Activated naive CD8-positive, alpha-beta T cell treated with anti-CD3 and anti-CD28 coated beads, Interleukin-2, amount 10 ng/mL, durations not matched to agents 7 days and 5 days (primary cell): ENCODE data around the gene CPED1. TPM values are rescaled to one million over a fixed set of nuclear protein-coding genes. Genes with fewer than 3 reads are reported as not detected.
"Not testable (repeated sequence)": the region's sequence is repeated elsewhere in the genome, so short reads cannot be mapped to it uniquely, and the experiment has no call there.

Experiments
- ATAC-seq: fragments of 150-1000 bp; cut with Tn5 transposase; one replicate; pipeline ENCODE4 v1.10.0; 2021; ENCODE audit warnings: low read depth, moderate library complexity
- POLR2A ChIA-PET: fragments of 350-600 bp; sonication (Branson Sonifier 250); formaldehyde crosslinking; loops from one replicate; lab custom pipeline; 2021; ENCODE audit warnings: antibody characterized with exemption; lab: Charles Lee
- DNase-seq: peaks from one replicate; pipeline ENCODE4 v3.0.0; 2021
- H3K27ac Mint-ChIP-seq: one replicate; pipeline ENCODE4 v1.8.0; 2022; ENCODE audit warnings: mild to moderate bottlenecking, mixed read lengths
- H3K27me3 Mint-ChIP-seq: one replicate; pipeline ENCODE4 v1.8.0; 2022; ENCODE audit warnings: mild to moderate bottlenecking, moderate library complexity, mixed read lengths
- H3K36me3 Mint-ChIP-seq: one replicate; pipeline ENCODE4 v1.8.0; 2021; ENCODE audit warnings: mild to moderate bottlenecking, mixed read lengths
- H3K4me1 Mint-ChIP-seq: one replicate; pipeline ENCODE4 v1.8.0; 2021; ENCODE audit warnings: mixed read lengths
- H3K4me3 Mint-ChIP-seq: one replicate; pipeline ENCODE4 v1.8.0; 2022; ENCODE audit warnings: mild to moderate bottlenecking, moderate library complexity, mixed read lengths
- H3K9me3 Mint-ChIP-seq: one replicate; pipeline ENCODE4 v1.8.0; 2021; ENCODE audit warnings: mixed read lengths
- total RNA-seq, 2 experiments: library from RNA; stranded (reverse); gene quantifications; one replicate each; pipeline ENCODE4 v1.2.3, GENCODE V29; 2021

The CPED1 gene
- total RNA-seq, 2 experiments from 2014 or later: not detected

DNA sequence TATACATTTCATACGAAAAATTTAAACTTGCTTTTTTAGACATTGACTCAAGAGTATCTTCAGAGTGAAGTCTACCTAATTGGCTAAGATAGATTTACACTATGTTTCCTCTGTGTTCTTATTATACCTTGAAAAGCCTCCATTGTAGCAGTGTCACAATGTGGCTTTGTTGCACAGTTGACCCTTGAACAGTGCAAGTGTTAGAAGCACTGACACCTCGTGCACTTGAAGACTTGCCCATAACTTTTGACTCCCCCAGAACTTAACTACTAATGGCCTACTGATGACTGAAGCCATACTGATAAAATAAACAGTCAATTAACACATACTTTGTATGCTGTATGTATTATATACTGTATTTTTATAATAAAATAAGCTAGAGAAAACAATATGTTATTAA lies 84.3 kb downstream of the CPED1 start:
- H3K4me1 Mint-ChIP-seq: no peaks in the 10 kb centered on the region
- H3K36me3 Mint-ChIP-seq: no peaks in the 10 kb centered on the region
- no peak for DNase-seq
- peaks cover 10% of the 10 kb centered on the region for H3K27me3 Mint-ChIP-seq
- no peaks in the 10 kb centered on the region for H3K9me3 Mint-ChIP-seq
- no peak overlapping the region for H3K4me3 Mint-ChIP-seq
- H3K27ac Mint-ChIP-seq: no peak overlapping the region
- no peak for ATAC-seq
- POLR2A ChIA-PET: no interaction called here

DNA sequence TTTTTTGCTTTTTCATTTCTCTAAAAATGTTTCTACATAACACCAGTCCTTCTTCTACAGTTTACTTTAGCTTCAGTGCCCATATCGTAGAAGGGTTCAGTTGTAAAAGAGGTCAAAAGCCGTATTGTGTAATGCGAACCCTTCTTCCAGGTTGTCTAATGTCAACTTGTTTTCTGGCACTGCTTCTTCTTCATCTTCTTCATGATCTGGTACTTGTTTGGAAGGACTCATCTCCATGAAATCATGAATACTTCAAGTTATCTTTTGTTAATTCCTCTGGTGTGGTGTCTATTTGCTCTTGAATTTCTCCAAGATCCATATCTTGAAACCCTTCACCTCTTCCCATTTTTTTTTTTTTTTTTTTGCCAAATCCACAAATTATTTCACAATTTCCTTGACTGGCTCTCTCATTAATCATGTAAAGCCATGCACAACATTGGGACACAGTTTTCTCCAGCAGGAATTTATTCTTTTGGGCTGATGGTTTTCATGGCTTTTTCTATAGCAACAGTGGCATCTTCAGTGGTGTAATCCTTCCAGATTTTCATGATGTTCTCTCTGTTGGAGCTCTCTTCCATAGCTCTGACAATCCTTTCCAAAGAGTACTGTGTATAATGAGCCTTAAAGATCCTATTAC lies 85.1 kb downstream of the CPED1 start:
- peaks cover 10% of the 10 kb centered on the region for H3K27me3 Mint-ChIP-seq
- ATAC-seq (no peak), DNase-seq (no peak)
- H3K9me3 Mint-ChIP-seq: no peaks in the 10 kb centered on the region
- H3K36me3 Mint-ChIP-seq: no peaks in the 10 kb centered on the region
- no peaks in the 10 kb centered on the region for H3K4me1 Mint-ChIP-seq
- no peak overlapping the region for H3K4me3 Mint-ChIP-seq
- POLR2A ChIA-PET: no interaction called here
- H3K27ac Mint-ChIP-seq: no peak overlapping the region

DNA sequence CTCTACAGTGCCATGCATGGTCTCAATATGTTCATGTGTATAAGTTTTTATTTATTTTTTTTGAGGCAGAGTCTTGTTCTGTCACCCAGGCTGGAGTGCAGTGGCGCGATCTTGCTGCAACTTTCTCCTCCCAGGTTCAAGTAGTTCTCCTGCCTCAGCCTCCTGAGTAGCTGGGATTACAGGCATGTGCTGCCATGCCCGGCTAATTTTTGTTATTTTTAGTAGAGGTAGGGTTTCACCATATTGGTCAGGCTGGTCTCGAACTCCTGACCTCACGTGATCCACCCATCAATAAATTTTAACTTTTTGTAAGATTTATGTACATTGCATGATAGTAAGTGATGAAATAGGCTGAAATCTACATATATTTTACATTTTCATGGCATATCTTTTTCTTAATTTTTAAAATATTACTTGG lies 86.9 kb downstream of the CPED1 start:
- H3K4me1 Mint-ChIP-seq, H3K27me3 Mint-ChIP-seq, DNase-seq, ATAC-seq, H3K9me3 Mint-ChIP-seq, POLR2A ChIA-PET, H3K27ac Mint-ChIP-seq, H3K36me3 Mint-ChIP-seq, H3K4me3 Mint-ChIP-seq: not testable (repeated sequence)

DNA sequence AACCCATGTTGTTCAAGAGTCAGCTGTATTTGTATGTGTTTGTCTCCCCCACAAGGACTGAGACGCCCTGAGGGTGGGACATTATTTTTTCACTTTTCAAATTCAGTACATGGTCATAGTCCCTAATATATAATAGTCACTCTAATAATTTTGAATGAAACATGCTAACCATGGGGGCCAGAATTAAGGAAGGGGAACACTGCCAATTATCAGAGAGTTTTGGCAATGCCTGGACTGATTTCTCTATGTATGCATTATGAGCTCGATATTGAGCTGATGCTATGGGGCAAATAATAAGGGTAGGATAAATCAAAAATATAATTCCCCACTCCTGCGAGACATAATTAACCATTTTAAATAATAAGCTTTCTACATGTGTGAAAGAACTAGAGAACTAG lies 87.4 kb downstream of the CPED1 start:
- POLR2A ChIA-PET: no interaction called here
- peaks cover 8% of the 10 kb centered on the region for H3K27me3 Mint-ChIP-seq
- H3K9me3 Mint-ChIP-seq: no peaks in the 10 kb centered on the region
- no peak for DNase-seq
- H3K4me3 Mint-ChIP-seq: no peak overlapping the region
- H3K4me1 Mint-ChIP-seq: no peaks in the 10 kb centered on the region
- H3K36me3 Mint-ChIP-seq: no peaks in the 10 kb centered on the region
- no peak overlapping the region for H3K27ac Mint-ChIP-seq
- no peak for ATAC-seq

DNA sequence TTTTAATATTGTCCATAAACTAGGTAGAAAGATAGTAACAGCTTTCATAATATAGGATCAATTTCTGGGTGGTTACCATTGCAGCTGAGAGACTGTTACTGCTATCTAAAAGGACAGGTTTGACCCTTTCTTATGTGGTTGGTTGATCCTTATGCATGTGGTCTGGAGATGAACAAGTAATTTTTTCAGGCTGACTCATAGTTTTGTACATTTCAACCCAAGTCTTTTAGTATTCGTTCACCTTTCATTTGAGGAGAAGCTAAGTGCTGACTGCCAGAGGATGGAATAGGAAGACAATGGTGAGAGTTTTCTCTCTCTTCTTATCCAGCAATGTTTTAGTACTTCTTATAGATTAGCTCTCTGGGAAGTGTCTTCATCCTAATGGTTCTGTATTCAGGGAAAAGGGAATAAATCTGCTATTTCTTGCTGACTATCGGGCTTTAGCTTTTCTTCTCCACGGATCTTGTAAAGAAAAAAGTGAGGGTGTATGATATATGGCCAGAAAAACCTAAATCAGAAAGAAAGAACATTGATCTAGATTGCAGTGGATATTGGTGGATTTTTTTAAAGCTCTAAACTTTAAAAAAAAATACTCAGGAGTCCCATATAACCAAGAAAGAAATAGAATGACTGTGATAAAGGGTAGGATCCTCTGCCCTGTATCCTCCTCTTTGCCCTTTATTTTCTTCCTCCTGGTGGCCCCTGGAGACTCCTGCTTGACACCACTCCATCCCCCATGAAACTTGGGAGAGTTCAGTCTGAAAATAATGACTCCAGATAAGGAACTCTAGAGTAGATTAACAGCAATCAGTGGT lies 88.0 kb downstream of the CPED1 start:
- Mint-ChIP-seq H3K27me3 (peaks cover 8% of the 10 kb centered on the region), H3K27ac (no peak overlapping the region), H3K9me3 (no peaks in the 10 kb centered on the region), H3K4me1 (no peaks in the 10 kb centered on the region), H3K36me3 (no peaks in the 10 kb centered on the region), H3K4me3 (no peak overlapping the region)
- no peak for DNase-seq
- POLR2A ChIA-PET: no interaction called here
- ATAC-seq: no peak

DNA sequence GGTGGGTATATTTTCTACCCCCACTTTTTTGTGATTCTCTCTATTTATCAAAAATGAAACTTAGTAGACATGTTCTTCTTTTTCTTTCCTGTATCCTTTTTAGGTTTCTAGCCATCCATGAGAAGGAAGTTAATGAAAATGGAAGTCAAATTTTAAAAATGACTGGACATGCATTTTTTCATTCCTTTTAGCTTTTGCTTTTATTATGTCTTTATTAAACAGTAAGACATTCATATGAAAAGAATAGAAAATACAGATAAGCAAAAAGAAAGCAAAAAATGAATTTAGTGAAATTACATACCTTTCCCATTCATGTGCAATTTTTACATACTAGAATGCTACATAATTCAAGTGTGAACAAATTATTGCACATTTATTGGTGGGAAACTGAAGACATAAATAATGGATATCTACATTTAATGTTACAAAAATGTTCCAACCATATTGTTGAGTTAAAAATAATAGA lies 88.7 kb downstream of the CPED1 start:
- Mint-ChIP-seq H3K27ac (no peak overlapping the region), H3K27me3 (peaks cover 8% of the 10 kb centered on the region), H3K9me3 (no peaks in the 10 kb centered on the region), H3K4me3 (no peak overlapping the region), H3K36me3 (no peaks in the 10 kb centered on the region), H3K4me1 (no peaks in the 10 kb centered on the region)
- POLR2A ChIA-PET: no interaction called here
- DNase-seq (no peak), ATAC-seq (no peak)

DNA sequence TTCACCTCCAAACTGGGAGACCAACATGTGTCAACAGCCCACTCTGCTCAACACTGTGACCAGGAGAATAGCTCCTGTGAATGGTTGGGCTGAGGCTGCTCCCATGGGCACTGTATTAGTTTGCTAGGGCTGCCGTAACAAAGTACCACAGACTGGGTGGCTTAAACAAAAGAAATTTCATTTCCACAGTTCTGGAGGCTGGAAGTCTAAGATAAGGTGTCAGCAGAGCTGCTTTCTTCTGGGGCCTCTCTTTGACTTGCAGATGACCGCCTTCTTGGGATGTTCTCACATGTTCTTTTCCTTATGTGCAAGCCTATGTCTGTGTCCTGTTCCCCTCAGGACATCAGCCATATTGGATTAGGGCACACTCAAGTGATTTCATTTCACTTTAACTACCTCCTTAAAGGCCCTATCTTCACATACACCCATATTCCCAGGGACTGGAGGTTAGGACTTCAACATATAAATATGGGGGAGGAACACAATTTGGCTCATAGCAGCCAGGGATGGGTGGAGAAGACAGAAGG lies 90.3 kb downstream of the CPED1 start:
- H3K27ac Mint-ChIP-seq: no peak overlapping the region
- POLR2A ChIA-PET: no interaction called here
- peaks cover 8% of the 10 kb centered on the region for H3K27me3 Mint-ChIP-seq
- no peak overlapping the region for H3K4me3 Mint-ChIP-seq
- ATAC-seq (no peak), DNase-seq (no peak)
- H3K4me1 Mint-ChIP-seq: no peaks in the 10 kb centered on the region
- no peaks in the 10 kb centered on the region for H3K36me3 Mint-ChIP-seq
- no peaks in the 10 kb centered on the region for H3K9me3 Mint-ChIP-seq

DNA sequence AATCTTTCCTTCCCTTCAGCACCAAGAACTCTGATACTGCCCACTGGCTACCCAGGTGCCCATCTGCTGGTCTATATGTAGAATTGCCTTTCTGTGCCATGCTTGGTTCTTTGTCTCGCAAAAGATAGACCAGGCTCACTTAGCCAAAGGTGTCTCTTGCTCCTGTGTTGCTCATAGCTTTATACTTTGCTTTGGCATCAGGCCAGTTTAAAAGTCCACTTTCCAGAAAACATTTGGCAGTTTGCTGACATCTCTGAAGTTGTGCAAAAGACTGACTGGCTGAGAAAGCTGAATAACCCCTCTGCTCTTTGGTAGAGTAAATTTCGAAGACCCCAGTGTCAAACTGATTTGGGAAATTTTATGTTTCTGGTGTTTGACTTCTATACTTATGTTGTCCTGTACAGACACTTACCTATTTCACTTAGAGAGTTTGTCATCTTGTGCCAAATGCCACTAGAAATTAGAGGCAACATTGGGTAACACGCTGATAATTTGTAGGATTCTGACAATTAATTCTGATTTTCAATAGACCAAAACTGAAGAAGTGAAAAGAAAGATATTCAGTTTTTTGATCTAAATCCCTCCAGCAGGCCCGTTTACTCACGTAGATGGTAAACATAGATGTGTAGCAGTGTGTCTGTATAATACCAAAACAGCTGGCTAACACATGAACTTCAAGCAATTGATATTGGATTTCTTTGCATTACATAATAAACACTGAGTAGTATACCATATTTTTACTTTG lies 91.1 kb downstream of the CPED1 start:
- Mint-ChIP-seq H3K4me1 (no peaks in the 10 kb centered on the region), H3K36me3 (no peaks in the 10 kb centered on the region), H3K27ac (no peak overlapping the region), H3K27me3 (peaks cover 11% of the 10 kb centered on the region), H3K9me3 (no peaks in the 10 kb centered on the region), H3K4me3 (no peak overlapping the region)
- POLR2A ChIA-PET: no interaction called here
- ATAC-seq (no peak), DNase-seq (no peak)

DNA sequence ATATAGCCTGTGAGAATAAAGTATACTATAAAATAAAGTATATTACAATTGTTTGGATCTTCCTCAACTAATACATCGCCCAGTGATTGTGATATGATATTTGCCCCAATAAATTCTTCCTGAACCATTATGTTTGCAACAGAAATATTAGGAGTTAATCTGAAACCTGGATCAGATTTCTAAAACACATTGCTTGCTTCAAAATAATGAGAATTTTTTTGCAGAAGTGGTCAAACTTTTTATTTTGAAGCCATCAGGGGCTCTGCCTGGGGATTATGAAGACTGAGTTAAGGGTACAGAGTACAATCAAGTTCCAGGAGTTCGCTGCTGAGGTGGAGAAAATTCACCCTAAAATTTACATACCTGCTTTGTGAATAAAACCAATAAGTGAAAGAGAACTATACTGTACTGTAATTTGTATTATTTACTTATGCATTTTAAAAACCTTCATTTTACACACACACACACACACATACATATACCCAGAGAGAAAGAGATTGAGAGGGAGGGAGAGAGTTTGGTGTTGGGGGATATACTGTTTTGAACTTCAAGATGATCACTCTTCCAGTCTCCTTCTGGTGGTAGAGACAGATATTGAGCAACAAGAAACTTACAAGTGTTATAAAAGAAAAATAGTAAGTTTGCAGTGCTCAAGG lies 91.9 kb downstream of the CPED1 start:
- POLR2A ChIA-PET: no interaction called here
- Mint-ChIP-seq H3K4me1 (no peaks in the 10 kb centered on the region), H3K9me3 (no peaks in the 10 kb centered on the region), H3K27ac (no peak overlapping the region), H3K4me3 (no peak overlapping the region), H3K36me3 (no peaks in the 10 kb centered on the region), H3K27me3 (peaks cover 11% of the 10 kb centered on the region)
- no peak for DNase-seq
- no peak for ATAC-seq

DNA sequence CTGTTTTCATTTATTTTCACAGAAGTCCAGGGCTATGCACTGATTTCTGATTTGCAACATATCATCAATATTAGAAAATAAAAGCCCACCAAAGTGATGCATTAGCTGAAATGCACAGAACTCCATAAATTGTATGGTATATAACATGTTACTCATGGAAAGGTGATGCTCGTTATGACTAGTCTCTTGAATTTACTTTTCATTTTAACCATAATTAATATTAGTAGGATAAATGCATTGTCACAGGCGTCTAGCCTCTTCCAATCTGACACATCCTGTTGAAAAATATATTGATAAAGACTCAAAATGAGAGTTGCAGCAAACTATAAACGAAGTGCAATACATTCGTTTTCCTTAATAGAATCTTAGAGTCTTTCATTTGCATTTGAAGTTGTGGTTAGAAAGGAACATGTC lies 92.4 kb downstream of the CPED1 start:
- H3K27me3 Mint-ChIP-seq: peaks cover 14% of the 10 kb centered on the region
- ATAC-seq (no peak), DNase-seq (no peak)
- H3K27ac Mint-ChIP-seq: no peak overlapping the region
- no peaks in the 10 kb centered on the region for H3K9me3 Mint-ChIP-seq
- no peaks in the 10 kb centered on the region for H3K4me1 Mint-ChIP-seq
- H3K36me3 Mint-ChIP-seq: no peaks in the 10 kb centered on the region
- POLR2A ChIA-PET: no interaction called here
- H3K4me3 Mint-ChIP-seq: no peak overlapping the region

DNA sequence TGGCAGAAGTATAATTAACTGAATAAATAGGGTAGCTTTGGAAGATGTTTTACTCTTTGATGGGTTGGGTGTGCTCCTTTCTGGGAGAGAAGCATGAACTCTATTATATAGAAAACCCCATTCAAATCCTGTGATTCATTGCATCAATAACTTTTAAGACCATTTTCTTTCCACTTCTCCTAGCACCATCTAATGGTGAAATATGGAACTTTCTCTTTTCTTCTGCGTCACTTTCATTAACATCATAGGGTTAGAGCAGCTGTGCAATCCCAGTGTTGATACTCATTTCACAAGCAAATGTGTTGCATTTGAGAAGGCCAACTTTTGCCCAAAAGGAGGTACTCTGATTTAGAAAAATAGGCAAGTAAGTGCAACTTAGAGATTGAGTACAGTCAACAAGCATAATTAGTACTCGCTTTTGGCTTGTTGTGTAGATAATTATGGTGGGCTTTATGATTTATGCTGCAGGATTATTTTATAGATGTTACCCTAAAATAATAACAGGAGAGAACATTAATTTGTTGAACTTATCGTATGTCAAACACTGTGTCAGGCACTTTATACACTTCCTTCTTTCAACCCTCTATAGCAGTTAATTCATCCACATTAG lies 92.9 kb downstream of the CPED1 start:
- no peaks in the 10 kb centered on the region for H3K9me3 Mint-ChIP-seq
- POLR2A ChIA-PET: interaction anchor here (1.7 kb wide), 1 partner anchor 94 kb away, joined by 4 read pairs; no protein-coding TSS in a partner anchor
- no peak overlapping the region for H3K27ac Mint-ChIP-seq
- peak; percentile 26 for ATAC-seq
- H3K36me3 Mint-ChIP-seq: no peaks in the 10 kb centered on the region
- no peaks in the 10 kb centered on the region for H3K4me1 Mint-ChIP-seq
- H3K27me3 Mint-ChIP-seq: peaks cover 12% of the 10 kb centered on the region
- DNase-seq: no peak
- no peak overlapping the region for H3K4me3 Mint-ChIP-seq

DNA sequence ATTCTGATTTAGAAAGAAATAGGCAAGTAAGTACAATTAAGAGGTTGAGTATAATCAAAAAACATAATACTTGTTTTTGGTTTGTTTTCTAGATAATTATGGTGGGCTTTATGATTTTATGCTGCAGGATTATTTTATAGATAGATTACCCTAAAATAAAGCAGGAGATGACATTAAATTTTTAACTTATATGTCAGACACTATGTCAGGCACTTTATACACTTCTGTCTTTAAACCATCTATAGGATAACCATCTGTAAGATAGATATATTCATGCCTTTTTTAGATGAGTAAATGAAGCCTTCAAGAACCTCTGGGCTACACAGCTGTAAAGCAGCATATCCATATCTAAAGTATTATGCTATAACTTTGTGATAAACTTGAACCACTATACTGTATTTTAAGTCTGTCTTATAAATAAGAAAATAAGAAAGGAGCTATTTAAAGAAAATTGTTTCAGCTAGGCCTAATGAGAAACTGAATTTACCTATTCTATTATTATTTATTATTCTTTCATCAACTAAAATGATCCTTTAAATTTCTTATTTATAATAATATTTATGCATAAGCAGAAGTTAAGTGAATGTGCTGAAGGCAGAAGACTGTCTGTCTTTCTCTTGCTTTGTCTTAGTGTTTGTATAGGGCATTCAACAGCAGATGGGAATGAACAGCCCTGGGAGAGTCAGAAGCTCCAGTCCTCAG lies 94.0 kb downstream of the CPED1 start:
- POLR2A ChIA-PET: interaction anchor here (1.7 kb wide), 1 partner anchor 95 kb away, joined by 4 read pairs; no protein-coding TSS in a partner anchor
- Mint-ChIP-seq H3K27ac (no peak overlapping the region), H3K4me1 (no peaks in the 10 kb centered on the region), H3K27me3 (peaks cover 16% of the 10 kb centered on the region), H3K4me3 (no peak overlapping the region), H3K36me3 (no peaks in the 10 kb centered on the region), H3K9me3 (no peaks in the 10 kb centered on the region)
- no peak for ATAC-seq
- no peak for DNase-seq
